ENCODE measurements around the gene IGSF23.
"Not testable (repeated sequence)": the region's sequence is repeated elsewhere in the genome, so short reads cannot be mapped to it uniquely, and the experiment has no call there.

- TF ChIP-seq POLR2A (IDR thresholded peaks at IDR 0.05); CTCF (IDR thresholded peaks at IDR 0.05 in 4 of 5, conservative IDR thresholded peaks at IDR 0.05 in 1 of 5): not testable (repeated sequence)
Observed at GRCh38 chr19:44631611-44632010, 18.2 kb downstream of the IGSF23 start.

Measured in gastrocnemius medialis (tissue), 4 donors.